BE2C (cell line): ENCODE results near the gene MAG.

Experiments
- DNase-seq: peaks from one replicate; pipeline ENCODE4 v3.0.0-alpha.2; 2020
- H3K27me3 ChIP-seq: fragments of 250-450 bp; sonication (Bioruptor Pico); 2 replicates; pipeline ENCODE4 v1.5.1; 2020; ENCODE audit warnings: mild to moderate bottlenecking
- H3K36me3 ChIP-seq: fragments of 250-450 bp; sonication (Bioruptor Pico); 2 replicates; pipeline ENCODE4 v1.5.1; 2020; ENCODE audit warnings: mild to moderate bottlenecking
- H3K4me1 ChIP-seq: fragments of 250-450 bp; sonication (Bioruptor Pico); 2 replicates; pipeline ENCODE4 v1.5.1; 2020
- H3K4me3 ChIP-seq: 2 replicates; pipeline ENCODE4 v1.5.1; 2011; ENCODE audit warnings: low read depth, low read length
- H3K9me3 ChIP-seq: fragments of 250-450 bp; sonication (Bioruptor Pico); 2 replicates; pipeline ENCODE4 v1.5.1; 2020
- TF ChIP-seq, protein P1 (sequence below): IDR thresholded peaks from 2 replicates; pipeline ENCODE4 v1.5.1; 2012; ENCODE audit warnings: mild to moderate bottlenecking, low read depth, low read length

MAG gene

GRCh38 chr19:35316560-35316959 lies 24.6 kb downstream of the MAG start:
- Histone ChIP-seq H3K9me3 (no peaks in the 10 kb centered on the region; the same call in 1 of the 2 replicates), H3K27me3 (no peaks in the 10 kb centered on the region), H3K4me3 (no peak overlapping the region), H3K4me1 (no peaks in the 10 kb centered on the region), H3K36me3 (no peaks in the 10 kb centered on the region)
- TF ChIP-seq, protein P1, sequence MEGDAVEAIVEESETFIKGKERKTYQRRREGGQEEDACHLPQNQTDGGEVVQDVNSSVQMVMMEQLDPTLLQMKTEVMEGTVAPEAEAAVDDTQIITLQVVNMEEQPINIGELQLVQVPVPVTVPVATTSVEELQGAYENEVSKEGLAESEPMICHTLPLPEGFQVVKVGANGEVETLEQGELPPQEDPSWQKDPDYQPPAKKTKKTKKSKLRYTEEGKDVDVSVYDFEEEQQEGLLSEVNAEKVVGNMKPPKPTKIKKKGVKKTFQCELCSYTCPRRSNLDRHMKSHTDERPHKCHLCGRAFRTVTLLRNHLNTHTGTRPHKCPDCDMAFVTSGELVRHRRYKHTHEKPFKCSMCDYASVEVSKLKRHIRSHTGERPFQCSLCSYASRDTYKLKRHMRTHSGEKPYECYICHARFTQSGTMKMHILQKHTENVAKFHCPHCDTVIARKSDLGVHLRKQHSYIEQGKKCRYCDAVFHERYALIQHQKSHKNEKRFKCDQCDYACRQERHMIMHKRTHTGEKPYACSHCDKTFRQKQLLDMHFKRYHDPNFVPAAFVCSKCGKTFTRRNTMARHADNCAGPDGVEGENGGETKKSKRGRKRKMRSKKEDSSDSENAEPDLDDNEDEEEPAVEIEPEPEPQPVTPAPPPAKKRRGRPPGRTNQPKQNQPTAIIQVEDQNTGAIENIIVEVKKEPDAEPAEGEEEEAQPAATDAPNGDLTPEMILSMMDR: no peak
- no peak for DNase-seq

- Histone ChIP-seq H3K27me3 (no peaks in the 10 kb centered on the region), H3K9me3 (no peaks in the 10 kb centered on the region; the same call in 1 of the 2 replicates), H3K36me3 (no peaks in the 10 kb centered on the region), H3K4me3 (no peak overlapping the region), H3K4me1 (no peaks in the 10 kb centered on the region)
- DNase-seq: no peak
- TF ChIP-seq, protein P1: no peak
These were observed 25.6 kb downstream of the MAG start for GRCh38 chr19:35317464-35318043.

DNA sequence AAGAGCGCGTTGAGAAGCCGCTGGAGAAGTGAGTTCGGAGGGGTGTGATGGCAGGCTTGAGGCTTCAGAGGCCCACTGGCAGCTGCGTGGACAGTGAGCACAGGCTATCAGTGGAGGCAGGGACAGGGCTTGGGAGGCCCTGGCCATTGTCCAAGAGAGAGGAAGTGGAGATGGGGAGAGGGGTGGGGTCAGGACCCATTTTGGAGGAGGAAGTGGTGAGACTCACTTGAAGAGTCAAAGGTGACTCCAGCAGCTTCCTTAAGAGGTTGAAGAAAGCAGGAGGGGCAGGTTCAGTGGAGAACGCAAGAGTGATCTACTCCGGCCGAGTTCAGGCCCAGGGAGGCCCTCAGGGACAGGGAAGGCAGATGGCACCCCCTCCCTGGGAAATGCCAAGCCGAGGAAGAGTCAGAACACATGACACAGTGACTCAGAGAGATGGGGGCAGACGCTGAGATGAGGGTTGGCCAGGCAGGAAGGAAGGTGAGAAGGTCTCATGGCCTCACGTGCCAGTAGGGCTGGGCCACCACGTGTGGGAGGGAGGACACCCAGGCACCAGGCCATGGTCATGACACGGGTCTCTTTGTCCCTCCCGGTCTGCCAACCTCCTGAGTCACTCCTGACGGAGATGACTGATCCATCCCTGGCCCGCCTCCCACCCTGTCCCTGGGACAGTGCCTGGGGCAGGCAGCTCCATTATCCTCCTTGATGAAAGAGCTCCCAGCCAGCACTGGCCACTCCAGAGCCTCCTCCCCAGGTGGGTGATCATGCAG lies 26.9 kb downstream of the MAG start:
- DNase-seq: no peak

GRCh38 chr19:35320065-35320713 lies 28.2 kb downstream of the MAG start:
- Histone ChIP-seq H3K4me3 (no peak overlapping the region), H3K4me1 (no peaks in the 10 kb centered on the region)

More for the DNA sequence above, 26.9 kb downstream of the MAG start:
- H3K4me1 ChIP-seq: no peaks in the 10 kb centered on the region
- no peaks in the 10 kb centered on the region; the same call in 1 of the 2 replicates for H3K9me3 ChIP-seq
- no peaks in the 10 kb centered on the region for H3K27me3 ChIP-seq
- no peak overlapping the region for H3K4me3 ChIP-seq
- H3K36me3 ChIP-seq: no peaks in the 10 kb centered on the region
- TF ChIP-seq, protein P1: no peak

DNA sequence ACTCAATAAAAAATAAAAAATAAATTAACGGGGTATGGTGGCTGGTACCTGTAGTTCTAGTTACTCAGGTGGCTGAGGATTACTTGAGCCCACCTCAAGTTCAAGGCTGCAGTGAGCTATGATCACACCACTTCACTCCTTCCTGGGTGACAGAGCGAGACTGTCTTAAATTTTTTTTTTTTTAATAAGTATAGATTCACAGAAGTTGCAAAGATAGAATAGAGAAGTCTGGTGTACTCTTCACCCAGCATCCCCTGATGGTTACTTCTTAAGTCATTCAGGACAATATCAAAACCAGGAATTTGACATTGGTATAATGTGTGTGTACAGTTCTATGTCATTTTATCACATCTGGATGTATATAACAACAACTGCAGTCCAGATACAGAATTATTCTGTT lies 29.3 kb downstream of the MAG start:
- DNase-seq: no peak
- H3K27me3 ChIP-seq: peaks cover 3% of the 10 kb centered on the region; the same call in 1 of the 2 replicates
- no peaks in the 10 kb centered on the region for H3K36me3 ChIP-seq
- no peaks in the 10 kb centered on the region; the same call in 1 of the 2 replicates for H3K9me3 ChIP-seq
- TF ChIP-seq, protein P1: no peak
- no peak overlapping the region for H3K4me3 ChIP-seq
- H3K4me1 ChIP-seq: no peaks in the 10 kb centered on the region

More at GRCh38 chr19:35320065-35320713, 28.2 kb downstream of the MAG start:
- Histone ChIP-seq H3K9me3 (no peaks in the 10 kb centered on the region; the same call in 1 of the 2 replicates), H3K36me3 (no peaks in the 10 kb centered on the region), H3K27me3 (no peaks in the 10 kb centered on the region)
- TF ChIP-seq, protein P1: no peak
- DNase-seq: no peak
